Stomach (tissue), 9 donors: ENCODE results near the gene MYRFL. TPM values are rescaled to one million over a fixed set of nuclear protein-coding genes. Genes with fewer than 3 reads are reported as not detected.

Source experiments
- DNase-seq, 2 donors: peaks; one replicate each; pipeline versions ENCODE4 v3.0.0 to v3.0.0-alpha.2; 2013 to 2019
- H3K27ac ChIP-seq, 5 donors: fragments of 200-600 bp in 4 of 5; sonication (generic) in 4 of 5; one replicate each; pipeline ENCODE4 v1.5.1; 2013 to 2019; ENCODE audit warnings: mild to moderate bottlenecking in 1 of 5, moderate library complexity in 1 of 5
- H3K27me3 ChIP-seq, 3 donors: fragments of 200-600 bp; sonication (generic); one replicate each; pipeline ENCODE4 v1.5.1; 2017 to 2019; ENCODE audit warnings: mixed run types in 1 of 3
- H3K36me3 ChIP-seq, 4 donors: fragments of 200-600 bp; sonication (generic); 1 replicate in 3 of 4; 2 replicates in 1 of 4; pipeline ENCODE4 v1.5.1; 2016 to 2019
- H3K4me1 ChIP-seq, 4 donors: fragments of 200-600 bp; sonication (generic); one replicate each; pipeline ENCODE4 v1.5.1; 2016 to 2019
- H3K4me3 ChIP-seq, 4 donors: fragments of 200-600 bp; sonication (generic) in 3 of 4; one replicate each; pipeline ENCODE4 v1.5.1; 2016 to 2019; ENCODE audit warnings: mild to moderate bottlenecking in 1 of 4
- H3K9me3 ChIP-seq, 4 donors: fragments of 200-600 bp; sonication (generic); one replicate each; pipeline ENCODE4 v1.5.1; 2016 to 2019
- CTCF ChIP-seq, 7 experiments: fragments of 450-650 bp in 4 of 7; fragments of 200-600 bp in 3 of 7; sonication (generic) in 3 of 7; IDR thresholded peaks; one replicate each; pipeline ENCODE4 v1.5.1; 2016 to 2019; ENCODE audit warnings: antibody characterized with exemption in 7 of 7, control low read depth in 2 of 7, mild to moderate bottlenecking in 1 of 7
- EP300 ChIP-seq: sonication (generic); formaldehyde crosslinking; IDR thresholded peaks from one replicate; pipeline ENCODE4 v1.6.1; 2017; ENCODE audit warnings: antibody characterized with exemption
- POLR2A ChIP-seq, 4 donors: fragments of 450-650 bp; IDR thresholded peaks; one replicate each; pipeline ENCODE4 v1.6.1; 2016; ENCODE audit warnings: antibody characterized with exemption in 4 of 4, control low read depth in 2 of 4, mild to moderate bottlenecking in 1 of 4, moderate library complexity in 1 of 4
- POLR2AphosphoS5 ChIP-seq, 3 donors: sonication (generic); formaldehyde crosslinking; IDR thresholded peaks; one replicate each; pipeline ENCODE4 v1.6.1; 2016; ENCODE audit warnings: antibody characterized with exemption in 3 of 3
- WGBS, 5 donors: extraction: QIAGEN DNeasy Blood & Tissue Kit in 3 of 5; methylation state at CpG; one replicate each; pipeline versions ENCODE4 v1.1.5 to v1.1.7; 2013 to 2018; 5-methylcytosine and 5-hydroxymethylcytosine counted together
- intact Hi-C: fragments of 100-400 bp; cut with DNase I; formaldehyde crosslinking; loops from one replicate; pipeline ENCODE4 v1.15.1; 2023; ENCODE audit warnings: low total_unique reads
- polyA plus RNA-seq, 3 donors: library from polyadenylated mRNA; stranded (reverse); fragments of 200-250 nt; gene quantifications; one replicate each; pipeline ENCODE4 v1.2.3, GENCODE V29; 2013
- total RNA-seq, 5 donors: library from RNA; depleted of rRNA; stranded (reverse); fragments of >200 nt; gene quantifications; one replicate each; pipeline versions ENCODE4 v1.1.0 to v1.2.3, GENCODE V29; 2014 to 2016
- donor health status: healthy with polysubstance abuse.
- donor health status: Bipolar disorder and iron deficiency.
- donor health status: healthy.

Gene MYRFL
- total and polyA plus RNA-seq, 8 donors: 0.13 to 0.19 (median 0.18) TPM; not detected in 5

- no peak overlapping the region for H3K27ac ChIP-seq
- TF ChIP-seq POLR2AphosphoS5 (IDR thresholded peaks at IDR 0.05) (no peak), EP300 (no peak), CTCF (IDR thresholded peaks at IDR 0.05) (no peak), POLR2A (IDR thresholded peaks at IDR 0.05) (no peak)
- H3K27me3 ChIP-seq: no peaks in the 10 kb centered on the region
- no peaks in the 10 kb centered on the region for H3K36me3 ChIP-seq
- DNase-seq: no peak
- H3K9me3 ChIP-seq: no peaks in the 10 kb centered on the region
- intact Hi-C loops: no loop called here
- H3K4me1 ChIP-seq: peaks cover 0 to 13% (median 2%) of the 10 kb centered on the region in 4 donors
- no peak overlapping the region for H3K4me3 ChIP-seq
- WGBS, 5 donors: 92 to 97% (median 94%) methylated on average over 11 of the region's 11 CpGs
These were observed 173.0 kb downstream of the MYRFL start for GRCh38 chr12:69998011-69998410.

- H3K27ac ChIP-seq: no peak overlapping the region
- WGBS, 5 donors: 89 to 99% (median 96%) methylated on average over 2 of the region's 2 CpGs
These were observed 173.9 kb downstream of the MYRFL start for GRCh38 chr12:69998922-69999321.

GRCh38 chr12:69999561-69999960 lies 174.5 kb downstream of the MYRFL start:
- intact Hi-C loops: no loop called here
- Histone ChIP-seq H3K27ac (no peak overlapping the region), H3K4me3 (no peak overlapping the region), H3K4me1 (peaks cover 0 to 14% (median 2%) of the 10 kb centered on the region in 4 donors), H3K9me3 (no peaks in the 10 kb centered on the region), H3K27me3 (no peaks in the 10 kb centered on the region), H3K36me3 (no peaks in the 10 kb centered on the region)
- no peak for TF ChIP-seq EP300
- no peak for TF ChIP-seq POLR2AphosphoS5 (IDR thresholded peaks at IDR 0.05)
- no peak for TF ChIP-seq CTCF (IDR thresholded peaks at IDR 0.05)
- no peak for TF ChIP-seq POLR2A (IDR thresholded peaks at IDR 0.05)
- 69 to 84% (median 78%) methylated on average over 3 of the region's 3 CpGs for WGBS, 5 donors
- DNase-seq: no peak

More at GRCh38 chr12:69998922-69999321, 173.9 kb downstream of the MYRFL start:
- Histone ChIP-seq H3K27me3 (no peaks in the 10 kb centered on the region), H3K4me1 (peaks cover 0 to 14% (median 2%) of the 10 kb centered on the region in 4 donors), H3K36me3 (no peaks in the 10 kb centered on the region), H3K4me3 (no peak overlapping the region), H3K9me3 (no peaks in the 10 kb centered on the region)
- intact Hi-C loops: no loop called here
- no peak for DNase-seq
- TF ChIP-seq CTCF (IDR thresholded peaks at IDR 0.05): no peak
- no peak for TF ChIP-seq POLR2A (IDR thresholded peaks at IDR 0.05)
- no peak for TF ChIP-seq POLR2AphosphoS5 (IDR thresholded peaks at IDR 0.05)
- no peak for TF ChIP-seq EP300

GRCh38 chr12:70002097-70002911 lies 177.3 kb downstream of the MYRFL start:
- peaks cover 0 to 4% (median under 1%) of the 10 kb centered on the region in 4 donors for H3K9me3 ChIP-seq
- no peak for TF ChIP-seq CTCF (IDR thresholded peaks at IDR 0.05)
- no peak for TF ChIP-seq POLR2A (IDR thresholded peaks at IDR 0.05)
- TF ChIP-seq POLR2AphosphoS5 (IDR thresholded peaks at IDR 0.05): no peak
- no peak for TF ChIP-seq EP300
- DNase-seq: peak in 1 of 2 donors; percentile 82
- peaks cover 0 to 9% (median 2%) of the 10 kb centered on the region in 4 donors for H3K4me1 ChIP-seq
- intact Hi-C loops: no loop called here
- H3K4me3 ChIP-seq: no peak overlapping the region
- 62 to 71% (median 69%) methylated on average over 3 of the region's 3 CpGs for WGBS, 5 donors
- H3K27me3 ChIP-seq: no peaks in the 10 kb centered on the region
- peak overlapping the region in 2 of 5 donors; percentile 33 to 40 for H3K27ac ChIP-seq
- no peaks in the 10 kb centered on the region for H3K36me3 ChIP-seq
